ENCODE data around the gene SEC22C. TPM values are rescaled to one million over a fixed set of nuclear protein-coding genes. Genes with fewer than 3 reads are reported as not detected.
"Not testable (repeated sequence)": the region's sequence is repeated elsewhere in the genome, so short reads cannot be mapped to it uniquely, and the experiment has no call there.

SEC22C gene
- total RNA-seq, 1 experiment from 2014 or later: 38.1 TPM

DNA sequence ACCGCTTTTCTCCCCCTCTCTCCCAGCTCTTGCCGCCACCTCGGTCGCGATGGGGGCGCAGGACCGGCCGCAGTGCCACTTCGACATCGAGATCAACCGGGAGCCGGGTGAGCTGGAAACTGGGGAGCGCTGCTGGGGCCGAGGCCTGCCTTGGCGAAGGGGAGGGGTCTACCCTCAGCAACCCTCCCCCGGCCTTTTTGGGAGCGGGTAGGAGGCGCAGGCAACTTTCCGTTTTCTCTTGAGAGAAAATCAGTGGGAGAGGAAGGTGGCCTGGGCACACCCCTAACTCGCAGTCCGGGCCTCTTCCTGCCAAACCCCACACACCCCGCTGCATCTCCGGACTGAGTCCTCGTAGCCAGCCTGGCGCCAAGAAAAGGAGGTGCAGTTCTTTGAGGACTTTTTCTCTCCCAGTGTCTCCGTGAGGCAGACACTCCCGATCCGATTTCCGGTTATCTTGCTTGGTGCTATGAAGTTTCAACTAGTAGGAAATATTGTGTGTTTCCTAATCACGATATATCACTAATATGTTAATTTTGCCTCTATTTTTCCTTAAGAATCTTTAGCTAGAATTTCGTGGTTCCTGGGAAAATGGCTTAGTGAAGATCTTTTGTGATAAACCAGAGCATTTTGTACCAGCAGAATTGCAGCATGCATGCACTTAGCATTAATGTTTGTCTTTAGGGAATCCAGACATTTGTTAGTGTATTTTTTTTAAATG, 19.4 kb upstream of the SEC22C start:
- peak; percentile 59 to 62 for DNase-seq

DNA sequence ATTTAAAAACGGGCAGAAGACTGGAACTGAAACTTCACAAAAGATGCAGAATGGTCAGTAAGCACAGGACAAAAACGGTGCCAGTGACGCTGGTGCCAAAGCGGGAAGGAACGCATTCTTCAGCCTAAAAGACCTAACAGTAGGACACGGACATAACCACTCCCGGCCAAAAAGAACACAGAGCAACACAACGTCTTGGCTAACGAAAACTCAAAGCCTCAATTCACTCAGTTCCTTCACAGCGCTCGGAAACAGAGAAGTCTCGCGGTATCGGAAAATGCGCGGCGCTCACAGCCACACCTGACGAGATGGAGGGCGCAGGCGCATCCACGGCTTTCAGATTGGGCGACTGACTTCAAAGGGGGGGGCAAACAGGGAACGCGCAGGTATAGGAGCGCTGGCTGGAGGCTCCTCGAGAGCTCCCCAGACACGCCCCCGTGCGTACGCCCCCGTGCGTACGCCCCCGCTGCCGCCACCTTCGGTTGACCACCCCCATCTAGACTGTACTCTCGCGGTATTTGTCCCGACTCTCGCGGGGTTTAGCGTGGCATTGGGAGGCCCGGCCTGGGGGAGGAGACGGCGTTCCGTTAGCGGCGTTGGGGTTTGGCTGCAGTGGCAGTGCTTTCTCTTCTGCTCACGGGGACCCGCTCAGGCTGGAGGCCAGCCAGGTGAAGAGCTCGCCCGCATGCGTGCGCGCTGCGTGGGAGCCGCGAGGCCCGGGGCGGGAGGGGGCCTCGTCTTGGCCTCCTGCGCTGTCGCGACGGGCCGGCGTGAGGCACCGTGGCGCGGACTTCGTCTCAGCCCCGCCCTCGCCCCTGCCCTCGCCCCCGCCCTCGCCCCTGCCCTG, 18.6 kb upstream of the SEC22C start, which contains the start of gene NKTR:
NKTR (plus strand) TSS at position 576 of the 847 bp plus-strand sequence. CDS start 321 bp downstream, outside the sequence.
- no peaks in the 10 kb centered on the region for H3K9me3 ChIP-seq (ENCODE audit: insufficient read depth, low read depth)
- 0 out of 2 replicates have a peak, but pooled peaks cover 2% of the 10 kb centered on the region for H3K36me3 ChIP-seq (ENCODE audit: low read depth)
- H3K4me3 ChIP-seq: peak within 1 kb of the TSS; percentile 74
- TF ChIP-seq, protein P1, sequence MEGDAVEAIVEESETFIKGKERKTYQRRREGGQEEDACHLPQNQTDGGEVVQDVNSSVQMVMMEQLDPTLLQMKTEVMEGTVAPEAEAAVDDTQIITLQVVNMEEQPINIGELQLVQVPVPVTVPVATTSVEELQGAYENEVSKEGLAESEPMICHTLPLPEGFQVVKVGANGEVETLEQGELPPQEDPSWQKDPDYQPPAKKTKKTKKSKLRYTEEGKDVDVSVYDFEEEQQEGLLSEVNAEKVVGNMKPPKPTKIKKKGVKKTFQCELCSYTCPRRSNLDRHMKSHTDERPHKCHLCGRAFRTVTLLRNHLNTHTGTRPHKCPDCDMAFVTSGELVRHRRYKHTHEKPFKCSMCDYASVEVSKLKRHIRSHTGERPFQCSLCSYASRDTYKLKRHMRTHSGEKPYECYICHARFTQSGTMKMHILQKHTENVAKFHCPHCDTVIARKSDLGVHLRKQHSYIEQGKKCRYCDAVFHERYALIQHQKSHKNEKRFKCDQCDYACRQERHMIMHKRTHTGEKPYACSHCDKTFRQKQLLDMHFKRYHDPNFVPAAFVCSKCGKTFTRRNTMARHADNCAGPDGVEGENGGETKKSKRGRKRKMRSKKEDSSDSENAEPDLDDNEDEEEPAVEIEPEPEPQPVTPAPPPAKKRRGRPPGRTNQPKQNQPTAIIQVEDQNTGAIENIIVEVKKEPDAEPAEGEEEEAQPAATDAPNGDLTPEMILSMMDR (conservative IDR thresholded peaks at IDR 0.05): no peak
- no peak for TF ChIP-seq EZH2 (IDR thresholded peaks at IDR 0.05; ENCODE audit: low read depth)
- no peaks in the 10 kb centered on the region for H3K9me2 ChIP-seq (ENCODE audit: insufficient read depth)
- no TSS peak for BruUV-seq (replicated peaks)
- H4K20me1 ChIP-seq (ENCODE audit: insufficient read depth): peaks cover 6% of the 10 kb centered on the region
- H3K4me2 ChIP-seq: peak within 1 kb of the TSS; percentile 86
- ChIA-PET POLR2A (ENCODE audit: unreplicated experiment) (interaction anchor here (0.5 to 1.3 kb wide), 6 partner anchors 10 to 1276 kb away, joined by 3 to 17 read pairs (median 4); partner anchors contain the start of gene SS18L2), CTCF (interaction anchor here (0.7 kb wide), 2 partner anchors 52 to 95 kb away, joined by 3 read pairs; no protein-coding TSS in a partner anchor)
- intact Hi-C loops (cut with micrococcal nuclease; ENCODE audit: unreplicated experiment): loop anchor here (1.0 to 2.0 kb wide), 2 partner anchors 52 to 440 kb away; partner anchors contain the start of gene ZBTB47
- H3K27ac ChIP-seq: peak within 1 kb of the TSS; percentile 86
- H3K27me3 ChIP-seq (ENCODE audit: insufficient read depth, low read depth): no peaks in the 10 kb centered on the region
- peak; percentile 98 to 99 for DNase-seq
- peaks cover 27% of the 10 kb centered on the region for H3K4me1 ChIP-seq (replicated peaks; ENCODE audit: insufficient read depth)
- peak within 1 kb of the TSS; percentile 90 for H2AFZ ChIP-seq
- H3F3A ChIP-seq (ENCODE audit: insufficient read depth, low read depth): peaks cover 34% of the 10 kb centered on the region; the same call in 1 of the 2 replicates
- peaks cover 42% of the 10 kb centered on the region for H3K79me2 ChIP-seq (ENCODE audit: low read depth)

More for the DNA sequence above, 19.4 kb upstream of the SEC22C start:
- Histone ChIP-seq H3K36me3 (ENCODE audit: low read depth) (no peaks in the 10 kb centered on the region), H3K9me2 (ENCODE audit: insufficient read depth) (no peaks in the 10 kb centered on the region), H3K27ac (peak overlapping the region; percentile 64), H3K27me3 (ENCODE audit: insufficient read depth, low read depth) (no peaks in the 10 kb centered on the region), H3K4me2 (peak overlapping the region; percentile 82), H3K79me2 (ENCODE audit: low read depth) (peaks cover 50% of the 10 kb centered on the region), H4K20me1 (ENCODE audit: insufficient read depth) (peaks cover 9% of the 10 kb centered on the region), H3K4me1 (replicated peaks; ENCODE audit: insufficient read depth) (peaks cover 27% of the 10 kb centered on the region), H3F3A (ENCODE audit: insufficient read depth, low read depth) (peaks cover 28% of the 10 kb centered on the region; the same call in 1 of the 2 replicates), H2AFZ (peak overlapping the region; percentile 84), H3K4me3 (peak overlapping the region; percentile 74), H3K9me3 (ENCODE audit: insufficient read depth, low read depth) (no peaks in the 10 kb centered on the region)
- TF ChIP-seq, protein P1 (conservative IDR thresholded peaks at IDR 0.05): no peak
- TF ChIP-seq EZH2 (IDR thresholded peaks at IDR 0.05; ENCODE audit: low read depth): no peak
- POLR2A ChIA-PET (ENCODE audit: unreplicated experiment): interaction anchor here (0.5 to 1.3 kb wide), 6 partner anchors 10 to 1277 kb away, joined by 3 to 17 read pairs (median 4); partner anchors contain the start of gene SS18L2
- CTCF ChIA-PET: interaction anchor here (0.7 kb wide), 2 partner anchors 51 to 95 kb away, joined by 3 read pairs; no protein-coding TSS in a partner anchor
- intact Hi-C loops (cut with micrococcal nuclease; ENCODE audit: unreplicated experiment): loop anchor here (1.0 to 2.0 kb wide), 2 partner anchors 52 to 441 kb away; partner anchors contain the start of gene ZBTB47
- TSS peak; percentile 30 for BruUV-seq (replicated peaks)

DNA sequence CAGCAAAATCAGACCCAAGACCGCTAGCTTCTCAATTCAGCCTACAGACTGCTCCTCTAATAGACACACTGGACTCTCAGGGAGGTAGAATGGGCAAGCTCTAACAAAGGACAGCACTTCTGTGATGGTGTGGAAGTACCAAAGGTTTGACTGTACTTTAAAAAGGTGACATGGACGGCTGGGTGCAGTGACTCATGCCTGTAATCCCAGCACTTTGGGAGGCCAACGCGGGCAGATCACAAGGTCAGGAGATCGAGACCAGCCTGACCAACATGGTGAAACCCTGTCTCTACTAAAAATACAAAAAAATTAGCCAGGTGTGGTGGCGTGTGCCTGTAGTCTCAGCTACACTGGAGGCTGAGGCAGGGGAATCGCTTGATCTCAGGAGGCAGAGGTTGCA, 15.3 kb upstream of the SEC22C start:
- H3K4me3 ChIP-seq; H3K36me3 ChIP-seq (ENCODE audit: low read depth); intact Hi-C loops (cut with micrococcal nuclease; ENCODE audit: unreplicated experiment); H3K4me2 ChIP-seq; BruUV-seq (replicated peaks); H3K9me2 ChIP-seq (ENCODE audit: insufficient read depth); DNase-seq; H3K27me3 ChIP-seq (ENCODE audit: insufficient read depth, low read depth); POLR2A ChIA-PET (ENCODE audit: unreplicated experiment); H2AFZ ChIP-seq; H3K9me3 ChIP-seq (ENCODE audit: insufficient read depth, low read depth); H4K20me1 ChIP-seq (ENCODE audit: insufficient read depth); CTCF ChIA-PET; H3K27ac ChIP-seq: not testable (repeated sequence)
- Histone ChIP-seq H3K4me1 (replicated peaks; ENCODE audit: insufficient read depth) (peaks cover 11% of the 10 kb centered on the region), H3K79me2 (ENCODE audit: low read depth) (peaks cover 19% of the 10 kb centered on the region), H3F3A (ENCODE audit: insufficient read depth, low read depth) (peaks cover 41% of the 10 kb centered on the region; the same call in 1 of the 2 replicates)
